Endothelial cell of umbilical vein (primary cell): ENCODE data around the gene MAP2K5. TPM values are rescaled to one million over a fixed set of nuclear protein-coding genes. Genes with fewer than 3 reads are reported as not detected.

Source experiments
- BruUV-seq: library from RNA; stranded (reverse); fragments of 400-500 nt; replicated peaks from 2 replicates; lab custom pipeline; 2021; lab: Mats Ljungman, UMichigan
- CTCF ChIA-PET: fragments of 300-600, 350-600 bp; sonication (Branson Sonifier 250); formaldehyde crosslinking; loops from one replicate; lab custom pipeline; 2021; ENCODE audit warnings: antibody characterized with exemption, inconsistent platforms; lab: Charles Lee
- POLR2A ChIA-PET: fragments of 300-600, 350-600 bp; sonication (Branson Sonifier 250); formaldehyde crosslinking; loops from one replicate; lab custom pipeline; 2021; ENCODE audit warnings: antibody characterized with exemption, inconsistent platforms; lab: Charles Lee
- DNase-seq: peaks from one replicate; pipeline ENCODE4 v3.0.0-alpha.2; 2011; ENCODE audit warnings: low read depth, low spot score
- FAIRE-seq: peaks from 2 replicates; lab custom pipeline; 2011; peaks lifted over from hg19 to GRCh38; lab: Jason Lieb, UNC
- H2AFZ ChIP-seq: 2 replicates; pipeline ENCODE4 v1.6.0; 2012; ENCODE audit warnings: low read depth, low read length, control low read depth, inconsistent platforms
- H3K27ac ChIP-seq: 2 replicates; pipeline ENCODE4 v1.5.1; 2011; ENCODE audit warnings: low read depth, mild to moderate bottlenecking, control low read depth, low read length, moderate library complexity; ENCODE audit not compliant: insufficient read depth
- H3K27me3 ChIP-seq, 2 experiments: 2 replicates each; pipeline versions ENCODE4 v1.6.0 to v1.6.1; 2011; ENCODE audit warnings: low read length in 2 of 2, mixed read lengths in 1 of 2; ENCODE audit not compliant: control insufficient read depth in 2 of 2, insufficient read depth in 2 of 2
- H3K36me3 ChIP-seq, 2 experiments: 2 replicates in 1 of 2; 3 replicates in 1 of 2; pipeline ENCODE4 v1.5.1; 2011; ENCODE audit warnings: low read length in 2 of 2, mild to moderate bottlenecking in 1 of 2, moderate library complexity in 1 of 2; ENCODE audit not compliant: control insufficient read depth in 2 of 2, insufficient read depth in 2 of 2; ENCODE audit errors: extremely low read depth in 1 of 2
- H3K4me1 ChIP-seq: 3 replicates; pipeline ENCODE4 v1.5.1; 2011; ENCODE audit warnings: mild to moderate bottlenecking, low read length; ENCODE audit not compliant: control insufficient read depth, insufficient read depth; ENCODE audit errors: extremely low read depth
- H3K4me2 ChIP-seq: 2 replicates; pipeline ENCODE4 v1.6.1; 2011; ENCODE audit warnings: low read length, control low read depth, mixed read lengths; ENCODE audit not compliant: insufficient read depth
- H3K4me3 ChIP-seq, 3 experiments: fragments of 200-600 bp in 1 of 3; sonication (generic), shearing (Covaris generic) in 1 of 3; replicated peaks in 1 of 3; 2 replicates each; pipeline ENCODE4 v1.5.1; 2011 to 2016; ENCODE audit warnings: control low read depth in 3 of 3, low read length in 3 of 3, mild to moderate bottlenecking in 2 of 3, inconsistent platforms in 1 of 3, low read depth in 1 of 3, moderate library complexity in 1 of 3; ENCODE audit not compliant: insufficient read depth in 1 of 3
- H3K79me2 ChIP-seq: 2 replicates; pipeline ENCODE4 v1.6.0; 2012; ENCODE audit warnings: low read length, inconsistent platforms; ENCODE audit not compliant: control insufficient read depth, insufficient read depth
- H3K9ac ChIP-seq: replicated peaks from 2 replicates; pipeline ENCODE3; 2011; ENCODE audit warnings: low read length, control low read depth; ENCODE audit not compliant: insufficient read depth; ENCODE audit errors: extremely low read depth
- H3K9me1 ChIP-seq: replicated peaks from 3 replicates; pipeline ENCODE4 v1.6.0; 2011; ENCODE audit warnings: mild to moderate bottlenecking, low read length; ENCODE audit not compliant: control insufficient read depth, insufficient read depth; ENCODE audit errors: extremely low read depth
- H3K9me3 ChIP-seq: replicated peaks from 2 replicates; pipeline ENCODE4 v1.5.1; 2012; ENCODE audit warnings: low read length, inconsistent platforms; ENCODE audit not compliant: control insufficient read depth, insufficient read depth
- H4K20me1 ChIP-seq: replicated peaks from 2 replicates; pipeline ENCODE3; 2011; ENCODE audit warnings: mild to moderate bottlenecking, low read length; ENCODE audit not compliant: control insufficient read depth, insufficient read depth; ENCODE audit errors: extremely low read depth
- CTCF ChIP-seq, 2 donors: IDR thresholded peaks; 1 replicate in 1 of 2; 2 replicates in 1 of 2; pipeline ENCODE4 v1.5.1; 2011; ENCODE audit warnings: low read length in 2 of 2, mild to moderate bottlenecking in 2 of 2, moderate library complexity in 2 of 2, control low read depth in 1 of 2, inconsistent platforms in 1 of 2, low read depth in 1 of 2; ENCODE audit not compliant: insufficient read depth in 1 of 2; ENCODE audit errors: extremely low read depth in 1 of 2
- EZH2 ChIP-seq: IDR thresholded peaks from 2 replicates; pipeline ENCODE4 v1.6.1; 2012; ENCODE audit warnings: borderline replicate concordance, low read depth, mild to moderate bottlenecking, moderate library complexity, low read length, inconsistent platforms; ENCODE audit not compliant: severe bottlenecking
- FOS ChIP-seq: IDR thresholded peaks from 2 replicates; pipeline ENCODE4 v1.6.1; 2011; ENCODE audit warnings: mild to moderate bottlenecking, low read length, moderate library complexity, borderline replicate concordance; ENCODE audit not compliant: insufficient read depth
- GATA2 ChIP-seq: IDR thresholded peaks from 2 replicates; pipeline ENCODE4 v1.7.0; 2011; ENCODE audit warnings: low read depth, mild to moderate bottlenecking, moderate library complexity, mixed read lengths, low read length; ENCODE audit not compliant: insufficient read length, insufficient read depth
- JUN ChIP-seq: IDR thresholded peaks from 2 replicates; pipeline ENCODE4 v1.6.1; 2011; ENCODE audit warnings: borderline replicate concordance, low read depth; ENCODE audit not compliant: insufficient read length, insufficient read depth
- MAX ChIP-seq: IDR thresholded peaks from 2 replicates; pipeline ENCODE4 v1.6.1; 2011; ENCODE audit not compliant: insufficient read depth, insufficient read length
- MYC ChIP-seq: IDR thresholded peaks from one replicate; pipeline ENCODE4 v1.6.1; 2011; ENCODE audit warnings: mild to moderate bottlenecking, low read depth, low read length
- POLR2A ChIP-seq: IDR thresholded peaks from 2 replicates; pipeline ENCODE4 v1.6.1; 2012; ENCODE audit warnings: low read depth, mild to moderate bottlenecking, control low read depth, low read length
- POLR2AphosphoS5 ChIP-seq: IDR thresholded peaks from 2 replicates; pipeline ENCODE4 v1.6.1; 2012; ENCODE audit warnings: low read depth, mild to moderate bottlenecking, control low read depth, low read length, moderate library complexity; ENCODE audit not compliant: insufficient read depth
- dilution Hi-C: fragments of 300-500 bp; cut with MboI; formaldehyde crosslinking; loops from one replicate; pipeline ENCODE4 v1.15.0; 2019; ENCODE audit warnings: low sequenced_read_pairs; ENCODE audit not compliant: extremely low pct_ligation_motif_present
- intact Hi-C: fragments of 100-400 bp; cut with micrococcal nuclease; formaldehyde crosslinking; loops from one replicate; pipeline ENCODE4 v1.10.0; 2022
- polyA plus RNA-seq, 4 experiments: library from polyadenylated mRNA; depleted of rRNA in 3 of 4; stranded (reverse) in 3 of 4; unstranded in 1 of 4; fragments of >200 nt; gene quantifications; 2 replicates each; pipeline versions ENCODE4 v1.2.1 to v1.2.3, GENCODE V29; 2011 to 2012; ENCODE audit warnings: missing spikeins in 1 of 4
- total RNA-seq: library from RNA; stranded (reverse); gene quantifications from 2 replicates; pipeline ENCODE4 v1.2.3, GENCODE V29; 2021

Gene MAP2K5
- total and polyA plus RNA-seq, 2 donors (not counting 3 experiments of a cell fraction or from before 2014, with no cell fraction given) = 4.9 to 24.7 TPM

- Histone ChIP-seq H3K36me3 (no peaks in the 10 kb centered on the region), H3K27ac (no peak overlapping the region), H3K4me1 (no peaks in the 10 kb centered on the region), H3K4me2 (no peak overlapping the region), H3K9me3 (no peaks in the 10 kb centered on the region), H3K79me2 (no peaks in the 10 kb centered on the region), H2AFZ (no peak overlapping the region), H3K9me1 (no peaks in the 10 kb centered on the region), H4K20me1 (no peaks in the 10 kb centered on the region), H3K4me3 (no peak overlapping the region), H3K9ac (no peak overlapping the region), H3K27me3 (no peaks in the 10 kb centered on the region)
- FAIRE-seq (no peak), DNase-seq (no peak)
- ChIA-PET CTCF (interaction anchor here (1.4 kb wide), 1 partner anchor 12 kb away, joined by 4 read pairs; no protein-coding TSS in a partner anchor), POLR2A (no interaction called here)
- BruUV-seq = no TSS peak
- TF ChIP-seq FOS (no peak), MAX (no peak), JUN (no peak), POLR2A (no peak), POLR2AphosphoS5 (no peak), MYC (no peak), GATA2 (no peak), CTCF (IDR thresholded peaks at IDR 0.05; ENCODE audit: extremely low read depth in 1 of 2, insufficient read depth in 1 of 2, low read depth in 1 of 2, low read length in 2 of 2) (no peak), EZH2 (no peak)
- intact Hi-C loops = no loop called here
- dilution Hi-C loops = no loop called here
These were observed 64.2 kb downstream of the MAP2K5 start for GRCh38 chr15:67606742-67607141.
